DMS 273 (cell line): ENCODE data around the gene DHODH.
"Not testable (repeated sequence)": the region's sequence is repeated elsewhere in the genome, so short reads cannot be mapped to it uniquely, and the experiment has no call there.

Source experiments
- DNase-seq: peaks from one replicate; lab custom pipeline; 2025; ENCODE audit not compliant: unreplicated experiment; lab: John Stamatoyannopoulos, UW

Gene DHODH

DNA sequence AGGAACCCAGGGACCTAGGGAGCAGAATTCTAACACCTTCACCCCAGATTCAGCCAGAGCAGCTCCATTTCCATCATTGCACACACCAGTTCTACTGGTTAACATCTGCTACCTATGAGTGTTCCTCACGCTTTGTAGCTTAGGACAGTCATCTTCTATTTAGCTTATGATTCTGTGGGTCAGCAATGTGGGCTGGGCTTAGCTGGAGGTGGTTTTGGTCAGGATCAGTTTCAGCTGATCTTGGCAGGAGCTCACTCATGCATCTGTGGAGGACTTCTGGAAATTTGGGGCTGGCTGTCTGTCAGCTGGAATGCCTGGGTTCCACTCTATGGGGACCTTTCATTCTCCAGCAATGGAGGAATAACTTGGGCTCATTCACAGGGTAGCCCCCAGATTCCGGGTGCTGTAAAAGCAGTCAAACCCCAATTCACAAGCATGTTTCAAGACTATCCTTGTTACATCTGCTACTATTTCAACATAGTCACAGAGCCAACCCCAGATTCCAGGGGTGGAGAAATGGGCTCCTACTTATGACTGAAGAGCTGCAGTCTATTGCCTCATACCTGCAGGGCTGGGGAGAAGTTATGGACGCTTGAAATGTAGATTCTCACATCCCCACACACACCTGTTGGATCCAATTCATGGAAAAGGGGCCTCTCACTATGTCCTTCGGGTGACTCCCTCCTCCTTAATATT is 42.4 kb downstream of the DHODH start:
- DNase-seq = no peak

DNA sequence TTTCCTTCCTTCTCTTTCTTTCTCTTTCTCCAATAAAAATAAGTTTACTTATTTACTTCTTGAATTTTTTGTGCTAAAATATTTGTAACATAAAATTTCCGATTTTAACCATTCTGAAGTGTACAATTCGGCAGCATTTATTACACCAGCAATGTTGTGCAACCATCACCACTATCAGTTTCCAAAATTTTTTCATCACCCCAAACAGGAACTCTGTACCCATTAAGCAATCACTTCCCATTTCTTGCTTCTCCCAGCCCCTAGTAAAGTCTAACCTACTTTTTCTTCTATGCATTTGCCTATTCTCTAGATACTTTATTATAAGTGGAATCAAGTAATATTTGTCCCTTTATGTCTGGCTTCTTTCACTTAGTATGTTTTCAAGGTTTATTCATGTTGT is 43.3 kb downstream of the DHODH start:
- no peak for DNase-seq

DNA sequence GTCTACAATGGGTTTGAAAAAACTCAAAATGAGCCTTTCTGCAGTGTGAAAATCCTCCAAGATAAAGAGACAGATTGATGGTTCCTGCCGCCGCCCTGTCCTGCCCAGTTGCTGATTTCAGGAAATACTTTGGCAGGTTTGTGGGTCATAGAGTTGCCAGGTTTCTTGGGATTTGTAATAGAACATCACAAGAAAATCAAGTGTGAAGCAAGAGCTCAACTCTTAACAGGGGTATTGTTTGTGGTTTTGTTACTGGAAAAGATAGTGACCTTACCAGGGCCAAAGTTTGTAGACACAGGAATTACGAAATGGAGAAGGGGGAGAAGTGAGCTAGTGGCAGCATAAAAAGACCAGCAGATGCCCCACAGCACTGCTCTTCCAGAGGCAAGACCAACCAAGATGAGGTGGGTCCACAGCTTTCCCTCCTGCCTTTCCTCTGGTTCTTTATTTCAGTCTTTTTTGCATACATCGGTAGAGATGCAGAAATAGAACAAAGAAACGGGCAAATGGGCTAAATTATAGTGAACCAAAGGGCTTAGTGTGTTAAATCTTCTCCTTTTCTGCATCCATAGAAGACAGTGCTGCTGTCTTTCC is 45.8 kb downstream of the DHODH start, which contains the start of gene HP:
Gene HP (plus strand): TSS at position 252 of the 594 bp plus-strand sequence. CDS start 148 bp downstream, at position 400.
- DNase-seq = not testable (repeated sequence)

DNA sequence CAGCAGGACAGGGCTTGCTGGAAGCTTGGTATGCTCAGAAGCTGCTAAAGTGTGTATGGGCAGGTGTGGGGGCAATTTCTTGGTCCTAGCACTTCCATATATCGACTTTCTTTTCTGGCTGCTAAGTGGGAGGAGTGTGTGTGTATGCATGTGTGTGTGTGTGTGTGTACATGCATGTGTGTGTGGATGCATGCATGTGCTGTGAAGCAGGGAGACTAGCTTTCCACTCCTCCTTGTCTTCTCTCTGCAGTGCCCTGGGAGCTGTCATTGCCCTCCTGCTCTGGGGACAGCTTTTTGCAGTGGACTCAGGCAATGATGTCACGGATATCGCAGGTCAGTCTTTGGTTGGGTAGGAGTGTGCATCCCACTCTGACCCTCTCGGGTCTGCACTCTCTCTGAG is 47.4 kb downstream of the DHODH start:
- no peak for DNase-seq

DNA sequence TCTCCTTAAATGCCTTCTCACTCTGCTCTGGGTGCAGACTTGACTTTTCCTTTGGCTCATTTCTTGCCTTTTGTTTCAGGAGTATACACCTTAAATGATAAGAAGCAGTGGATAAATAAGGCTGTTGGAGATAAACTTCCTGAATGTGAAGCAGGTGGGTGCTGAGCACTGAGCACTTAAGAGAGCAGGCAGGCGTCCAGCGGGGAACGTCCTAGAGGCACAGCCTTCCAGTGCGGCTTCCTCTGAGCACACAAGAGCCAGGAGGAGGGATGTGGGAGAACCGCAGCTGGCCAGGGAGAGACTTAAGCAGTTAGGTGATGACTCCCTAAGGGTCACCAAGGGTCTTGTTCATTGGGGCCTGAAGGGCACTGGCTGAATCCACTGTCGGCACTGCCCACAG is 48.8 kb downstream of the DHODH start:
- not testable (repeated sequence) for DNase-seq

DNA sequence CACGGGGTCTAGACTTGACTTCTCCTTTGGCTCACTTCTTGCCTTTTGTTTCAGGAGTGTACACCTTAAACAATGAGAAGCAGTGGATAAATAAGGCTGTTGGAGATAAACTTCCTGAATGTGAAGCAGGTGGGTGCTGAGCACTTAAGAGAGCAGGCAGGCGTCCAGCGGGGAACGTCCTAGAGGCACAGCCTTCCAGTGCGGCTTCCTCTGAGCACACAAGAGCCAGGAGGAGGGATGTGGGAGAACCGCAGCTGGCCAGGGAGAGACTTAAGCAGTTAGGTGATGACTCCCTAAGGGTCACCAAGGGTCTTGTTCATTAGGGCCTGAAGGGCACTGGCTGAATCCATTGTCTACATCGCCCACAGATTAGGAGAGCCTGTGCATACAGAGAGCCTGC is 50.5 kb downstream of the DHODH start:
- not testable (repeated sequence) for DNase-seq

DNA sequence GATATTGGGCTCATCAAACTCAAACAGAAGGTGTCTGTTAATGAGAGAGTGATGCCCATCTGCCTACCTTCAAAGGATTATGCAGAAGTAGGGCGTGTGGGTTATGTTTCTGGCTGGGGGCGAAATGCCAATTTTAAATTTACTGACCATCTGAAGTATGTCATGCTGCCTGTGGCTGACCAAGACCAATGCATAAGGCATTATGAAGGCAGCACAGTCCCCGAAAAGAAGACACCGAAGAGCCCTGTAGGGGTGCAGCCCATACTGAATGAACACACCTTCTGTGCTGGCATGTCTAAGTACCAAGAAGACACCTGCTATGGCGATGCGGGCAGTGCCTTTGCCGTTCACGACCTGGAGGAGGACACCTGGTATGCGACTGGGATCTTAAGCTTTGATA is 51.9 kb downstream of the DHODH start:
- no peak for DNase-seq

DNA sequence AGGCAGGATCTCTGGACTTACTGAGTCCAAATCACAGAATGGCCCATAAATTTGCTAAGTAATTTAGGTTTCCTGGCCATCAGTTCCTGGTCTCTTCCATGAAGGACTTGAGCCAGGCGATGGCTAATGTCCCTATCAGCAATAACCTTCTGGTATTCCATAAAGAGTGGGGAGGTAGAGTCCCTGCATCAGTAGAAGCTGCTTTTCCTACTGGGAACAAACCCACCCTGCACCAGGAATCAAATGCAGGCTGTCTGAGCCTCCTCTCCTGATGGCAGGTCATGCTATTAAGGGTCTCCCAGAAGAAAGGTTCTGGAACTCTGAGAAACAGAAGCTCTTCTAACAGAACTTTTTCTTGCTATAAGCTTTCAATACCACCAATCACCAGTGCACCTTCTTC is 53.0 kb downstream of the DHODH start:
- no peak for DNase-seq

DNA sequence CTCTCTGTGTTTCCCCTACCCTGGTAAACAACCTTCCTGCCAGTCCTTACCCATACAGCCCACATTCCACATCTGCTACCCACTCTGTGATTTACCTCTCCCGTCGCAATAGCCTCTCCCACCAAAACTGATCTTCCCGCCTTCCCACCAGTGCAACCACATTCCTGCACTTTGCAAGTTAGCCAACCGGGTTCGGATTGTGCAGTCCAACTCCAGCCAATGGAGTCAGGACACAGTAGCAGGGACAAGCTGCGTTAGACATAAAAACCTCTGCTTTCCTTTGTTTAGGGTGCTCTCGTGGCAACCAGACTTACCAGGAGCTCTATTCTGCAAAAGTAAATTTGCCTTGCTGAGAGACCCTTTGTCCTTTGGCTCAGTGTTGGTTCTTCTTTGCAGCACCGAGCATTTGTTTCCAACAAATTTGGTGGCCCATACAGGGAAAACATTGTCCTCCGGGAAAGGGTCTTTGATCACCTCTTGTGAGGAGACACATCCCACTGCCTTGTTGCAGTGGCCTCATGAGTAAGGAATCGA is 55.9 kb downstream of the DHODH start:
- no peak for DNase-seq

DNA sequence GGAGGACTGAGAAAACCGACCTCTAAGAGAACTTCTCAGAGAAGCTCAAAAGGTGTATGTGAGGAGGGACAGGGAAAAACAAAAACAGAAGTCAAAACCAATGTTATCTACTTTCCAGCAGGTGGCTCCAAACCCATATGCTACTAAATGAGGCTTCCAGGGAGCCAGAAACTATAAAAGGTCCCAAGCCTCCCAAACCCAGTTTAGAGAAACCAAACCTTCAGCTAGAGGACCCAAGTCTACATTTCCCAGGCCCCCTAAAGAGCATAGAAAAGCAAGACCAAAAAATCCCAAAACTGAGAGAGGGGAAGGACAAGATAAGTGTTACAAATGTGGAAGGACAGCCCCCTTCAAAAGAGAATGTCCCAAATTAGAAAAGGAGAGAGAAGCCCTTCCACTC is 58.2 kb downstream of the DHODH start:
- peak; percentile 68 for DNase-seq

DNA sequence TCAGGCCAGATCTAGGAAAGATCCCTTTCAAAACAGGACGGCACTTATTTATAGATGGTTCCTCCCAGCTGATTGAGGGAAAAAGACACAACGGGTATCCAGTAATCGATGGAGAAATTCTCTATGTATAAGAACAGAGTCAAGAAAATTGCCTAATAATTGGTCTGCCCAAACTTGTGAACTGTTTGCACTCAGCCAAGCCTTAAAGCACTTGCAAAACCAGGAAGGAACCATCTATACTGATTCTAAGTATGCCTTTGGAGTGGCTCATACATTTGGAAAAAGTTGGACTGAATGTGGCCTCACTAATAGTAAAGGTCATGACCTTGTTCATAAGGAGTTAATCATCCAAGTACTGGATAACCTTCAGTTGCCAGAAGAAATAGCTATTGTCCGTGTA is 60.4 kb downstream of the DHODH start:
- no peak for DNase-seq

DNA sequence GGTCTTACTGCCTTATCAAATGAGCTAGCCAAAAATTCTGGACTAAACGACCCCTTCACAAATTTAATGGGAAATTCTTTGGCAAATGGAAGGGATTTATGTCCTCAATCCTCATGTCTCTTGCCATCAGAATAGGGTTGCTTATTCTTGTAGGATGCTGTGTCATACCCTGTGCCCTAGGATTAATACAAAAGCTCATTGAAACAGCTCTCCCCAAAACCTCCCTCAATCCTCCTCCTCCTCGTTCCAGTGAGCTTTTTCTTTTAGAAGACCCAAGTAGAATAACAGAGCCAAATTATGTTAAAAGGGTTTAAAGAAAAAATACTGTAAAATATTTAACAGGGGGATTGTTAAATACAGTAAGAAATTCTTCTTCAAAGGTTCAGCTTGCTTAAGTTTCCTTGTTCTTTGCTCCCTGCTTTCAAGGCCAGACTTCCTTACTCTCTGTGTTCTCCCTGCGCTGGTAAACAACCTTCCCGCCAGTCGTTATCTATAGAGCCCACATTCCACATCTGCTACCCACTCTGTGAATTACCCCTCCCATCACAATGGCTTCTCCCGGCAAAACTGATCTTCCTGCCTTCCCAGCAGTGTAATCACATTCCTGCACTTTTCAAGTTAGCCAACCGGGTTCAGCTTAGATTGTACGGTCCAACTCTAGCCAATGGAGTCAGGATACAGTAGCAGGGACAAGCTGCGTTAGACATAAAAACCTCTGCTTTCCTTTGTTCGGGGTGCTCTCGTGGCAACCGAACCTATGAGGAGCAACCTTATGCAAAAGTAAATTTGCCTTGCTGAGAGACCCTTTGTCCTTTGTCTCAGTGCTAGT is 64.2 kb downstream of the DHODH start:
- peak; percentile 60 for DNase-seq

DNA sequence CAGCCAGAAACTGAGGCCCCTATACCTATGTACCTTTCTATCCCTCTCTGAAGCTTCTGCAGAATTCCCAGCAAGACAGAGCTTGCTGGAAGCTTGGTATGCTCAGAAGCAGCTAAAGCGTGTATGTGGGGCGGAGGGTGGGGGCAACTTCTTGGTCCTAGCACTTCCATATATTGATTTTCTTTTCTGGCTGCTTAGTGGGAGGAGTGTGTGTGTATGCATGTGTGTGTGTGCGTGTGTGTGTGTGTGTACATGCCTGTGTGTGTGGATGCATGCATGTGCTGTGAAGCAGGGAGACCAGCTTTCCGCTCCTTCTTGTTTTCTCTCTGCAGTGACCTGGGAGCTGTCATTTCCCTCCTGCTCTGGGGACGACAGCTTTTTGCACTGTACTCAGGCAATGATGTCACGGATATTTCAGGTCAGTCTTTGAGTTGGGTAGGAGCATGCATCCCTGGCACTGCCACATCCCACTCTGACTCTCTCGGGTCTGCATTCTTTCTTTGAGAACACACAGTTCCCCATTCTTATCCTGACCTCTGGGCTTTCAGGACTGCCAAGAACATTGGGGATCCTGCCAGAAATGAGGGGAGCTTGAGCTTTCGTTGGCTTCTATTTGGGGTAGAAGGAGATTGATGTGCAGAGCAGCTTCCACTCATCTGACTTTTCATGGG is 65.2 kb downstream of the DHODH start:
- DNase-seq = no peak

DNA sequence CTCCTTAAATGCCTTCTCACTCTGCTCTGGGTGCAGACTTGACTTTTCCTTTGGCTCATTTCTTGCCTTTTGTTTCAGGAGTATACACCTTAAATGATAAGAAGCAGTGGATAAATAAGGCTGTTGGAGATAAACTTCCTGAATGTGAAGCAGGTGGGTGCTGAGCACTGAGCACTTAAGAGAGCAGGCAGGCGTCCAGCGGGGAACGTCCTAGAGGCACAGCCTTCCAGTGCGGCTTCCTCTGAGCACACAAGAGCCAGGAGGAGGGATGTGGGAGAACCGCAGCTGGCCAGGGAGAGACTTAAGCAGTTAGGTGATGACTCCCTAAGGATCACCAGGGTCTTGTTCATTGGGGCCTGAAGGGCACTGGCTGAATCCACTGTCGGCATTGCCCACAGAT is 66.5 kb downstream of the DHODH start:
- not testable (repeated sequence) for DNase-seq
